Activated T-cell treated with anti-CD3 and anti-CD28 coated beads for 24 hours (primary cell): ENCODE data around the gene PRDM8.
A peak's percentile ranks its signal among the peaks of the same experiment; 100 is the strongest.

Experiments
- DNase-seq: peaks from one replicate; pipeline ENCODE4 v3.0.0-alpha.2; 2020; ENCODE audit warnings: low read depth

Gene PRDM8

DNA sequence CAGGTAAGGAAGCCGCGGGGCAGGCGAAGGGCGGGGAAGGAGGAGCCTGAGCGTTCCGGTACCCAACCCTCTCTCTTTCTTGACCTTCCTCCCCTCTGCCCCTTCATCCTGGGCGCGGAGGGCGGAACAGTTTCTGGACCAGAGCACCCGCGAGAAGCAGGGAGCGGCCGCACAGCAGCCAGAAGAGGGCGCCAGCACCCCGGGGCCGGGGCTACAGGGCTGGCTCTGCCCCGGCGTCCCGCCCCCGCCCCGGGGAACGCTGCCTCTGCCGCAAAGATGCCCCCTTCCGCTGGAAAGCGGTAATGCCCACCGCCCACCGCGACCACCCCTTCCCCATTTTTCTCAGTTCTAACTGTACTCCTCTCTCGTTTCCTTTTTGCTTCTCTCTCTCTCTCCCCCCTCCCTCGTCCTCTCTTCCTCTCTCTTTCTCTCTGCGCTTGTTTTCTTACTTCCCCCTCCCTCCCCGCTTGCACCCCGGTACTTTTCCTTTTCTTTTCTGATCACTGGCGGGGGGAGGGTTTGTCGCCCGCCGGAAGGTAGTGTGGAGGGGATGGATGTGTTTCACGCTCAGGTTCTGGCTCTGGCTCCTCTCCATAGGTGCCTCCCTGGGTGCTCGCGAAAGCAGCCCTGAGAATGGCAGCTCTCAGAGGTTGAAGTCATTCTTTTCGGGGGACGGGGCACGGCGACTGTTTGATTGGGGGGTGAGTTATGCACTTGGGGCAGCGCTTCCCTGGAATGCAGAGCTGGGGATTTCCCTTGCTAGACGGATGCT lies 13.1 kb upstream of the PRDM8 start:
- DNase-seq: peak; percentile 83

DNA sequence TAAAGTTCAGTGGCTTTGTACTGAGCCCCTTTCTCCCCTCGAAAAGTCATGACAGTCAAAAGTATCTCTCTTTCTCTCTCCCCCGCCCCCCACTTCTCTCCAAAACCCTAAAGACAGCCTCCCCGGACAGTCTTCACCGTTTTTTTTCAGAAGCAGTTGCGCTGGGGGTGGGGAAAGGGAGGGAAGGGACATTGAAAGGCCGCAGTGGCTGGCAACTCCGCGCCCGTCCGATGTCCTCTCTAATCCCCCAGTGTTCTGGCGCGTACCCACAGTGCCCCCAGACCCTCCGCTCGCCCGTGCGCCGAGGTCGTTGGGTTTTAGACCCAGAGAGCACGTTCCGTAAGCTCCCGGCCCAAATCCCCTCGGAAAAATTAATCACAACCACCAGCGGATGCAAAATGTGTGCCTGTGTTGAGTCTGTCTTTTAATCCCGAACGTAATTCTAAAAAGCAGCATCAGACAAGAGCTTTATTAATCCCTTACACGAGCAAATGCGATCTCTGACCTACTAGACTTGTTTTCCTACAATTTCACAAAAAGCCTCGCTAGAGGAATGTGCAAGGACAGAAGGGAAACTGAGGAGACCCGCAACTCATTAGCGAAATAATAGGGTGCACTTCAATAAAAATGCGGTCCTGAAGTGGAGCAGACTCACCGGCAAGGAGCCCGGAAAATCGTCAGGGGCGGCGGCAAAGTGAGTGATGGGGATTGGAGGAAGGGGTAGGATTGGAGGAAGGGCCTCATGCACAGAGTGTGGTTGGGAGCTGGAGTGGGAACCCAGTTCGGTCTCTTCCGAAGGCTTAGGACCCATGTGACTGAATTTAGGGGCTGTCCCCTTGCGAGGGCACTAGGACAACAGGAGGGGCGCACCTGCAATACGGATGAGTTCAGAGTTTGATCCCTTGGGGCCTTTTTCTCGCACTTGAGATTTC lies 12.2 kb upstream of the PRDM8 start:
- no peak for DNase-seq

- DNase-seq: no peak
These were observed 11.3 kb upstream of the PRDM8 start for GRCh38 chr4:80185787-80186548.

GRCh38 chr4:80186676-80187075 lies 10.6 kb upstream of the PRDM8 start:
- no peak for DNase-seq

DNA sequence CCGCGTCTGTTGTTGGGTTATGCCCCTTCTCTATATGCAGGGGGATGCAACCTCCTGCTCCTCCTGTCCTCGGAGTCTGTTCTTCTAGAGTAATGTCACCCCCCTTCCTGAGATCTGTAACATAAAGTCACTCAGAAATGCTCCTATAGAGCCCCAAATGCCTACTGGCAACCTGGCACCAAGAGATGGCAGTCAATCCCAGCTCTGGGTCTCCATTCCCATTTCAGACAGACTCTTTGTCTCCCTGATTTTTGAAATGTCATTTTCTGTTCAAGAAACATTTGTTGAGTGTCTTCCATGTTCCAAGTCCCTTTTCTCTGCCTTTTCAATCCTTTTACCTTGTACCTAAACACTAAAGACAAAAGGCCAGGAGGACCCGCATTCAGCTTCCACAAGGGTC lies 9.6 kb upstream of the PRDM8 start:
- DNase-seq: no peak

DNA sequence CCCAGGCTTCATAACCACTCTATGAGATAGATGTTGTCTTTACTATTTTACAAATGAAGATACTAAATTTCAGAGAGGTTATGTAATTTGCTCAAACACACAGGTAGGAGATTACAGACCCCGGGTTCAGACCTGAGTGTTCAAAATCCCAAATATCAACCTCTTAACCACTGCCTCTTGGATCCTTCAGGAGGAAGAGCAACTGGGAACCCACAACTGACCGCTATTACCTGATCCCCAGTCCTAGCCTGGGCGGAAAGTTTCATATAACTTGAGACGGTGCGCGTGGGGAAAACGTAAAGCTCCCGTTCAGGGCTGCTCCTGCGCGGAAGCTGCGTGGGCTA lies 8.9 kb upstream of the PRDM8 start:
- no peak for DNase-seq

DNA sequence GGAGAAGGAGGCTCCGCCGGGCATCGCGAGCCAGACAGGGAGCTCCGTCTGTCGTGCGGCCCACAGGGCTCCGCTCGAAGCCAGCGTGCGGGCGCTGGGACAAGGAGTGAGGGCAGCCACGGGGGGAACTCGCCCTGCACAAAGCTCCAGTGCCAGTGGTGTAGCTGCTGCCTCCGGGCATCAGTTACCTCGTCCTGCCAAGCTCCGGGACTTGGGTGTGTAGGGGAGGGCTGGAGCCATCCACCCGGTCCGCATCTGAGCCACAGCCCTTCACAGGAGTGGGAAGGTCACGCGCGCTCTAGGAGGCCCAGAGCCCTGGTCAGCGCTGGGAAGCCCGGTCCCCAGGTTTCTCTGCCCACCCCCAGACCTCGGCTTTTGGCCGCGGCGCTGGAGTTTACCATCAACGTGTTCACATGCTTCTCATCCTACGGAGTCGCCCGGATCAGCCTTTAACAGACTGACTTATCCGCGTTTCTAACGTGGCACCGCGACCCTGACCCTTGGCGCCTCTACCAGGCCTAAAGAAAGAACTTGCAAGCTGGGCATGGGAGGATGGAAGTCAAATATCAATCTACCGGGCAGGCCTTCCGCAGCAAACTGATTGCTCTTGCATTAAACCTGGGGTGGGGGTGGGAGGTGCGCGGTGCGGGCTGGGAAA lies 8.4 kb upstream of the PRDM8 start:
- no peak for DNase-seq

DNA sequence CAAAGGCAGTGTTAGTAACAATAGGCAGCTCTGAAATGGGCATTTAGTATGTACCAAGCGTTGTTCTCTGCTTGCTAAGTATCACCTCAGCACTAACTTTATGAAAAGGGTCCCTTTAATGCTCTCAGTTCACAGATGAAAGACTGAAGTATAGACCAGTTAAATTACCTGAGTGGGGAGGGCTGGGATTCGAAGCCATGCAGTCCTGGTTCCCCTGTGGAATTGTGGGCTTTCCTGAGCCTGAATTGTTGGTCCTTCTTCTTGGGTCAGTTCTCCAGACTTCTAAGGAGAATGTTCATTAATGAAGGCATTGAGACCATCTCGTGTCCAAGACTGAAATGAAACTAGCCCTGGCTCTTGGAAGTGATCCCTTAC lies 7.7 kb upstream of the PRDM8 start:
- no peak for DNase-seq

GRCh38 chr4:80189956-80190677 lies 7.2 kb upstream of the PRDM8 start:
- DNase-seq: no peak

DNA sequence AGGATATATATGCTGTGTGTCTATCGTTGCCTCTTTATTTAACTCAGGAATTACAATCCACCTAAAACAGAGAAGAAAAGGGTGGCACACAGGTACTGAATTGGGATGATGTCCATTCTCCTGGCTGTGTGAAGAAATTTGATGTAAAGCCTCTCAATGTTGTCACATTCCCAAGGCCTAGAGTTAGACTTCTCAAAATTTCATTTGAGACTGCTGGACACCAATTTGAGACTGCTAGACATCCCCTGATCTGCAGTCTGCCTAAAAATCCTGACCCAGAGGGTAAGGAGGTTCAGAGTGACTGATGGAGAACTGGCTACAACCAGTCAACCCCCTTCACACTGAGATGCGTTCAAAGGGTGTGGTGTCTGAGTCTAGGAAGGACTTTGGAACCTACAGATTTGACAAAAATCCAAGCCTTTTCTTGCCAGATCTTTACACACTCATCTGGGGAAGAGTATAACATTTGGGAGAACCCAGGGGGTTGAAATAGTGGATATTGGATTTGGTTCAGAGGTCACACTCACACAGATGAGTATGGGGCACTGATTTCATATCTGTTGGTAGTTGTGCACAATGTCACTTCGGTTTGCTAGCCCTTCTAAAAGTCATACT lies 4.9 kb upstream of the PRDM8 start:
- no peak for DNase-seq

- DNase-seq: no peak
These were observed 4.4 kb upstream of the PRDM8 start for GRCh38 chr4:80192937-80193336.

GRCh38 chr4:80195441-80196140 lies 1.7 kb upstream of the PRDM8 start:
- DNase-seq: no peak

GRCh38 chr4:80196259-80196921 lies 913 bp upstream of the PRDM8 start:
- DNase-seq: no peak

- no peak for DNase-seq
These were observed 518 bp downstream of the PRDM8 start for GRCh38 chr4:80197601-80198440.

DNA sequence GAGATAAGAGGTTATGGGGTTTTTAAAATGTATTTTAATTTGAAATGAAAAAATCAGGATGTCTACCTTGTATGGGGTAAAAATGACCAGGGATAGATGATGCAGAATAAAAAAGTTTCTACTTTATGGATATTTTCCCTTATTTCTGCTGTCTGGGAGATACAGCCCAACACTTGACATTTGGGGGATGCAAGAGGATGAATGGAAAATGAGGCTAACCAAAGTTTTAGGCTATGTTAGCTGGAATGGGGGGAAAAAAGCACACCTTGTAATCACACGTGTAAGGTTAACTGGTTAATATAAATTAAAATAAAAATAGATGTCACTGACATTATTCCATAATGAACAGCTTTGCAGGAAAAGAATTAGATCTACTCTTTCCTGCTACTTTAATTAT lies 1.1 kb downstream of the PRDM8 start:
- no peak for DNase-seq

DNA sequence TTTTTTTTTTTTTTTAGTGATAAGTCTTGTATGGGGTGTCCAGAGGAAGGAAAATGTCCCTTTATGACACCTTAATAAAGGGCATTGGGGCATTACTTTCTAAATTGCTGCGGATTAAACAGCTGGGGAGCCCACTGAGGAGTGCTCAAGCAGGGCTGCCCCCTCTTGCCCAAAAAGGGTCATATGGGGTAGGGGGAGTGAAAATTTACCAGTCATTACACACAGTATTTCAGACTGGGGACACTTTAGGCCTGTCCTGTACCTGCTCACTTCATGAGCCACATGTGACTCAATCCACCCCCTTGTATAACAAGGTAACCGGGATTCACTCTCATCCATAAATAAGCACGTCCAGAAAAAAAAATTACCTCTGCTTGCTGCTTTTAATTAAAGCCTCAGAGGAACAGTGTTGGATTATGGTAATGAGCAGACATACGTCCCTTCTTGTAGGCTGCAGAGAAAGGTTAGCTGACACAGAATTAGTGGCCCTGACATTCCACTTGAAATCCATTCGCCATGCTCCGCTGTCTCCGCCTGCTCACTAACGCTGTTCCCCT lies 1.8 kb downstream of the PRDM8 start:
- DNase-seq: no peak

- no peak for DNase-seq
These were observed 2.6 kb downstream of the PRDM8 start for GRCh38 chr4:80199947-80200346.
